H1 (cell line): Measurements from ENCODE around the gene OMP. TPM values are rescaled to one million over a fixed set of nuclear protein-coding genes. Genes with fewer than 3 reads are reported as not detected.

Experiments used
- CTCF ChIA-PET: fragments of 300-600 bp; sonication (Branson Sonifier 250); formaldehyde crosslinking; loops from one replicate; lab custom pipeline; 2021; ENCODE audit not compliant: partially characterized antibody; lab: Charles Lee
- POLR2A ChIA-PET: fragments of 300-600 bp; sonication (Branson Sonifier 250); formaldehyde crosslinking; loops from one replicate; lab custom pipeline; 2021; ENCODE audit warnings: inconsistent platforms; ENCODE audit not compliant: partially characterized antibody; lab: Charles Lee
- DNase-seq, 2 experiments: peaks; one replicate each; pipeline versions ENCODE4 v3.0.0 to v3.0.0-alpha.2; 2010 to 2022; ENCODE audit warnings: low spot score in 2 of 2, low read depth in 1 of 2, mixed read lengths in 1 of 2
- FAIRE-seq: peaks from 2 replicates; lab custom pipeline; 2011; peaks lifted over from hg19 to GRCh38; lab: Jason Lieb, UNC
- H2AFZ ChIP-seq: 2 replicates; pipeline ENCODE4 v1.8.1; 2012; ENCODE audit warnings: low read length, inconsistent platforms
- H2AK5ac ChIP-seq: 2 replicates; pipeline ENCODE4 v1.6.1; 2013; ENCODE audit warnings: low read depth, low read length
- H2BK120ac ChIP-seq: replicated peaks from 2 replicates; pipeline ENCODE3; 2013; ENCODE audit warnings: low read depth, low read length, inconsistent platforms
- H2BK12ac ChIP-seq: 2 replicates; pipeline ENCODE4 v1.6.1; 2013; ENCODE audit warnings: low read depth, low read length
- H2BK15ac ChIP-seq: 2 replicates; pipeline ENCODE4 v1.6.1; 2013; ENCODE audit warnings: low read length
- H2BK20ac ChIP-seq: 2 replicates; pipeline ENCODE4 v1.6.1; 2013; ENCODE audit warnings: low read length
- H2BK5ac ChIP-seq: 2 replicates; pipeline ENCODE4 v1.6.1; 2013; ENCODE audit warnings: low read depth, low read length
- H3K14ac ChIP-seq: 2 replicates; pipeline ENCODE4 v1.6.1; 2013; ENCODE audit warnings: inconsistent platforms; ENCODE audit not compliant: insufficient read length
- H3K18ac ChIP-seq: 2 replicates; pipeline ENCODE4 v1.6.1; 2013; ENCODE audit warnings: low read length; ENCODE audit errors: extremely low read depth
- H3K23ac ChIP-seq: 2 replicates; pipeline ENCODE4 v1.6.1; 2013; ENCODE audit warnings: inconsistent platforms; ENCODE audit not compliant: insufficient read length
- H3K23me2 ChIP-seq: 2 replicates; pipeline ENCODE4 v1.6.1; 2013; ENCODE audit warnings: low read depth, low read length
- H3K27ac ChIP-seq: 2 replicates; pipeline ENCODE4 v1.6.1; 2011; ENCODE audit warnings: low read depth, low read length, inconsistent platforms
- H3K27me3 ChIP-seq, 4 experiments: replicated peaks in 1 of 4; 1 replicate in 1 of 4; 2 replicates in 3 of 4; pipeline versions ENCODE4 v1.6.1 to v1.8.1; 2011 to 2013; ENCODE audit warnings: low read length in 3 of 4, mild to moderate bottlenecking in 3 of 4, inconsistent platforms in 2 of 4, mixed read lengths in 2 of 4, moderate library complexity in 1 of 4; ENCODE audit not compliant: control insufficient read depth in 3 of 4, insufficient read depth in 3 of 4; ENCODE audit errors: extremely low read depth in 1 of 4
- H3K36me3 ChIP-seq, 4 experiments: 2 replicates each; pipeline versions ENCODE4 v1.6.1 to v1.8.1; 2011 to 2013; ENCODE audit warnings: mild to moderate bottlenecking in 4 of 4, low read length in 3 of 4, moderate library complexity in 2 of 4, control low read depth in 1 of 4, inconsistent platforms in 1 of 4; ENCODE audit not compliant: insufficient read depth in 4 of 4, control insufficient read depth in 2 of 4
- H3K4ac ChIP-seq: replicated peaks from 2 replicates; pipeline ENCODE3; 2013; ENCODE audit warnings: low read length, low read depth, mixed read lengths, inconsistent platforms; ENCODE audit not compliant: insufficient read length
- H3K4me1 ChIP-seq, 4 experiments: replicated peaks in 1 of 4; 1 replicate in 1 of 4; 2 replicates in 3 of 4; pipeline versions ENCODE4 v1.6.1 to v1.8.1; 2011 to 2013; ENCODE audit warnings: low read length in 3 of 4, inconsistent platforms in 2 of 4, mixed read lengths in 1 of 4; ENCODE audit not compliant: insufficient read depth in 4 of 4, control insufficient read depth in 3 of 4
- H3K4me2 ChIP-seq, 2 experiments: 2 replicates each; pipeline versions ENCODE4 v1.6.1 to v1.8.1; 2011 to 2013; ENCODE audit warnings: low read depth in 2 of 2, low read length in 2 of 2, control low read depth in 1 of 2, inconsistent platforms in 1 of 2, mild to moderate bottlenecking in 1 of 2; ENCODE audit not compliant: insufficient read depth in 1 of 2
- H3K4me3 ChIP-seq, 4 experiments: fragments of 200-600, 300-600 bp in 1 of 4; sonication (generic), shearing (Covaris generic), sonication (Bioruptor Twin) in 1 of 4; 2 replicates each; pipeline versions ENCODE4 v1.5.1 to v1.8.1; 2011 to 2016; ENCODE audit warnings: low read length in 4 of 4, low read depth in 3 of 4, control low read depth in 2 of 4, inconsistent platforms in 2 of 4, mild to moderate bottlenecking in 2 of 4, mixed read lengths in 1 of 4, moderate library complexity in 1 of 4; ENCODE audit not compliant: insufficient read depth in 2 of 4; ENCODE audit errors: extremely low read depth in 1 of 4
- H3K56ac ChIP-seq: replicated peaks from 2 replicates; pipeline ENCODE3; 2013; ENCODE audit warnings: low read depth, mild to moderate bottlenecking, mixed read lengths, low read length, inconsistent platforms; ENCODE audit not compliant: insufficient read length
- H3K79me1 ChIP-seq: 2 replicates; pipeline ENCODE4 v1.6.1; 2013; ENCODE audit warnings: low read depth, low read length, control low read depth
- H3K79me2 ChIP-seq, 2 experiments: 2 replicates each; pipeline versions ENCODE4 v1.6.1 to v1.8.1; 2012 to 2013; ENCODE audit warnings: low read length in 2 of 2, mild to moderate bottlenecking in 2 of 2, inconsistent platforms in 1 of 2; ENCODE audit not compliant: insufficient read depth in 2 of 2, control insufficient read depth in 1 of 2
- H3K9ac ChIP-seq, 4 experiments: replicated peaks in 1 of 4; 1 replicate in 1 of 4; 2 replicates in 3 of 4; pipeline versions ENCODE4 v1.6.1 to v1.8.1; 2011 to 2013; ENCODE audit warnings: low read depth in 3 of 4, low read length in 3 of 4, control low read depth in 2 of 4, mild to moderate bottlenecking in 2 of 4, moderate library complexity in 2 of 4, inconsistent platforms in 1 of 4; ENCODE audit errors: extremely low read depth in 1 of 4
- H3K9me3 ChIP-seq, 2 experiments: 2 replicates each; pipeline versions ENCODE4 v1.6.1 to v1.8.1; 2012 to 2013; ENCODE audit warnings: mild to moderate bottlenecking in 2 of 2, moderate library complexity in 2 of 2, control low read depth in 1 of 2, inconsistent platforms in 1 of 2, low read depth in 1 of 2, low read length in 1 of 2, mixed read lengths in 1 of 2; ENCODE audit not compliant: insufficient read depth in 2 of 2
- H4K20me1 ChIP-seq, 2 experiments: replicated peaks in 1 of 2; 2 replicates each; pipeline versions ENCODE3 to v1.8.1; 2011 to 2013; ENCODE audit warnings: inconsistent platforms in 2 of 2, low read length in 2 of 2, mild to moderate bottlenecking in 1 of 2; ENCODE audit not compliant: insufficient read depth in 2 of 2, control insufficient read depth in 1 of 2
- H4K5ac ChIP-seq: 2 replicates; pipeline ENCODE4 v1.6.1; 2013; ENCODE audit warnings: low read length, low read depth, mixed read lengths, inconsistent platforms; ENCODE audit not compliant: insufficient read length
- H4K8ac ChIP-seq: 2 replicates; pipeline ENCODE4 v1.8.0; 2013; ENCODE audit warnings: mild to moderate bottlenecking, moderate library complexity, low read length, inconsistent platforms; ENCODE audit not compliant: insufficient read depth; ENCODE audit errors: extremely low read depth
- H4K91ac ChIP-seq: replicated peaks from 2 replicates; pipeline ENCODE3; 2013; ENCODE audit warnings: low read length, mixed read lengths, inconsistent platforms; ENCODE audit not compliant: insufficient read length
- BRCA1 ChIP-seq: IDR thresholded peaks from 2 replicates; pipeline ENCODE4 v1.6.1; 2012; ENCODE audit warnings: low read depth, low read length, improper control_type of control experiment
- CBX8 ChIP-seq: fragments of 300-800, 300-1000 bp; sonication (generic); IDR thresholded peaks from 2 replicates; pipeline ENCODE4 v1.7.1; 2016; ENCODE audit warnings: low read depth, low read length, borderline replicate concordance
- CTCF ChIP-seq, 3 experiments: IDR thresholded peaks; 1 replicate in 2 of 3; 2 replicates in 1 of 3; pipeline versions ENCODE4 v1.5.1 to v1.6.1; 2011; ENCODE audit warnings: low read length in 3 of 3, mild to moderate bottlenecking in 3 of 3, inconsistent platforms in 2 of 3, low read depth in 1 of 3, moderate library complexity in 1 of 3; ENCODE audit not compliant: insufficient read depth in 1 of 3; ENCODE audit errors: control extremely low read depth in 1 of 3
- POLR2AphosphoS5 ChIP-seq: IDR thresholded peaks from 2 replicates; pipeline ENCODE4 v1.6.1; 2011; ENCODE audit warnings: low read depth, low read length
- RBBP5 ChIP-seq: IDR thresholded peaks from 2 replicates; pipeline ENCODE4 v1.7.1; 2012; ENCODE audit warnings: low read depth, mild to moderate bottlenecking, inconsistent platforms, low read length, moderate library complexity, borderline replicate concordance
- RFX5 ChIP-seq: IDR thresholded peaks from 2 replicates; pipeline ENCODE4 v1.6.1; 2011; ENCODE audit warnings: low read depth, low read length, improper control_type of control experiment, borderline replicate concordance
- SAP30 ChIP-seq: fragments of 300-600 bp; sonication (generic); IDR thresholded peaks from 2 replicates; pipeline ENCODE4 v1.7.1; 2012; ENCODE audit warnings: low read length, moderate library complexity, mild to moderate bottlenecking, inconsistent platforms; ENCODE audit not compliant: insufficient read depth, insufficient replicate concordance
- SP2 ChIP-seq: IDR thresholded peaks from 2 replicates; pipeline ENCODE4 v1.6.1; 2012; ENCODE audit warnings: mild to moderate bottlenecking, low read length, inconsistent platforms
- WGBS, 2 experiments: shearing (Covaris generic) in 1 of 2; methylation state at CpG; one replicate each; pipeline versions ENCODE4 v1.1.6 to v1.1.7; 2013 to 2015; ENCODE audit warnings: low lambda C conversion rate in 2 of 2, mixed read lengths in 2 of 2, inconsistent platforms in 1 of 2, low coverage in 1 of 2, missing lambda C conversion rate in 1 of 2; ENCODE audit not compliant: insufficient replicate concordance in 2 of 2, insufficient coverage in 1 of 2, insufficient read length in 1 of 2; ENCODE audit errors: extremely low coverage in 1 of 2, missing lambda C conversion rate in 1 of 2; 5-methylcytosine and 5-hydroxymethylcytosine counted together
- polyA plus RNA-seq, 7 experiments: library from polyadenylated mRNA; depleted of rRNA in 3 of 7; stranded (reverse) in 5 of 7; unstranded in 2 of 7; fragments of >200 nt in 5 of 7; fragments of 200-250 nt in 2 of 7; gene quantifications; 1 replicate in 5 of 7; 2 replicates in 1 of 7; 4 replicates in 1 of 7; pipeline versions ENCODE4 v1.2.1 to v1.2.3, GENCODE V29; 2011 to 2013; ENCODE audit warnings: missing spikeins in 2 of 7, mixed read lengths in 2 of 7
- total RNA-seq: library from RNA; stranded (reverse); fragmentation: NEBNext Ultra II Directional; extraction: Animal tissue kit (Norgen Biotek cat#: 25700); gene quantifications from 2 replicates; pipeline ENCODE4 v1.2.1, GENCODE V29; 2021
- TF ChIP-seq, protein P1 (sequence below): IDR thresholded peaks from 2 replicates; pipeline ENCODE4 v1.6.1; 2012; ENCODE audit warnings: inconsistent platforms

OMP gene
- total and polyA plus RNA-seq, 2 of the 8 experiments (the other 6 are each of a cell fraction or from before 2014, with no cell fraction given), result not detected

GRCh38 chr11:77119531-77119936 lies 16.9 kb downstream of the OMP start:
- 91% methylated on average over 9 of the region's 9 CpGs; no CpG with 5 or more reads in 1 of the 2 experiments for WGBS, 2 experiments
- H3K4me1 ChIP-seq, result no peaks in the 10 kb centered on the region
- ChIA-PET CTCF (interaction anchor here (0.6 to 13.9 kb wide), 6 partner anchors 4 to 445 kb away, joined by 5 to 170 read pairs (median 98); partner anchors contain the start of genes MYO7A and OMP), POLR2A (no interaction called here)
- no peak overlapping the region for H2BK120ac ChIP-seq
- H3K4me3 ChIP-seq, result no peak overlapping the region
- H3K56ac ChIP-seq, result no peak overlapping the region
- H3K14ac ChIP-seq, result no peak overlapping the region
- H2BK5ac ChIP-seq, result no peak overlapping the region
- H2AK5ac ChIP-seq, result no peak overlapping the region
- no peaks in the 10 kb centered on the region for H3K23me2 ChIP-seq
- no peak overlapping the region for H2BK20ac ChIP-seq
- FAIRE-seq (no peak), DNase-seq (no peak)
- no peak overlapping the region for H3K4ac ChIP-seq
- no peaks in the 10 kb centered on the region; a peak in 1 of 8 replicates for H3K36me3 ChIP-seq
- H3K9ac ChIP-seq, result no peak overlapping the region
- no peak overlapping the region for H4K8ac ChIP-seq
- H3K79me1 ChIP-seq, result no peaks in the 10 kb centered on the region
- no peak overlapping the region for H4K91ac ChIP-seq
- H3K23ac ChIP-seq, result no peak overlapping the region
- no peaks in the 10 kb centered on the region for H3K9me3 ChIP-seq
- H2AFZ ChIP-seq, result no peak overlapping the region
- no peak overlapping the region for H2BK12ac ChIP-seq
- no peak overlapping the region for H4K5ac ChIP-seq
- H2BK15ac ChIP-seq, result no peak overlapping the region
- H3K27ac ChIP-seq, result no peak overlapping the region
- H3K18ac ChIP-seq, result no peak overlapping the region
- no peak overlapping the region for H3K4me2 ChIP-seq
- H3K79me2 ChIP-seq, result no peaks in the 10 kb centered on the region
- H4K20me1 ChIP-seq, result no peaks in the 10 kb centered on the region
- no peaks in the 10 kb centered on the region for H3K27me3 ChIP-seq
- TF ChIP-seq CTCF (IDR thresholded peaks at IDR 0.05; ENCODE audit: control extremely low read depth in 1 of 3, insufficient read depth in 1 of 3, low read depth in 1 of 3, low read length in 3 of 3) (no peak), RFX5 (no peak), SAP30 (no peak), SP2 (no peak), CBX8 (no peak), BRCA1 (no peak), RBBP5 (no peak), POLR2AphosphoS5 (no peak)
- TF ChIP-seq, protein P1, sequence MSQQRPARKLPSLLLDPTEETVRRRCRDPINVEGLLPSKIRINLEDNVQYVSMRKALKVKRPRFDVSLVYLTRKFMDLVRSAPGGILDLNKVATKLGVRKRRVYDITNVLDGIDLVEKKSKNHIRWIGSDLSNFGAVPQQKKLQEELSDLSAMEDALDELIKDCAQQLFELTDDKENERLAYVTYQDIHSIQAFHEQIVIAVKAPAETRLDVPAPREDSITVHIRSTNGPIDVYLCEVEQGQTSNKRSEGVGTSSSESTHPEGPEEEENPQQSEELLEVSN, result no peak
